Activated naive CD8-positive, alpha-beta T cell treated with anti-CD3 and anti-CD28 coated beads, Interleukin-2, amount 10 ng/mL, durations not matched to agents 7 days and 5 days (primary cell): ENCODE results near the gene RAB11FIP4. TPM values are rescaled to one million over a fixed set of nuclear protein-coding genes. Genes with fewer than 3 reads are reported as not detected.

Source experiments
- ATAC-seq: fragments of 150-1000 bp; cut with Tn5 transposase; one replicate; pipeline ENCODE4 v1.10.0; 2021; ENCODE audit warnings: low read depth, moderate library complexity
- POLR2A ChIA-PET: fragments of 350-600 bp; sonication (Branson Sonifier 250); formaldehyde crosslinking; loops from one replicate; lab custom pipeline; 2021; ENCODE audit warnings: antibody characterized with exemption; lab: Charles Lee
- DNase-seq: peaks from one replicate; pipeline ENCODE4 v3.0.0; 2021
- H3K27ac Mint-ChIP-seq: one replicate; pipeline ENCODE4 v1.8.0; 2022; ENCODE audit warnings: mild to moderate bottlenecking, mixed read lengths
- H3K27me3 Mint-ChIP-seq: one replicate; pipeline ENCODE4 v1.8.0; 2022; ENCODE audit warnings: mild to moderate bottlenecking, moderate library complexity, mixed read lengths
- H3K36me3 Mint-ChIP-seq: one replicate; pipeline ENCODE4 v1.8.0; 2021; ENCODE audit warnings: mild to moderate bottlenecking, mixed read lengths
- H3K4me1 Mint-ChIP-seq: one replicate; pipeline ENCODE4 v1.8.0; 2021; ENCODE audit warnings: mixed read lengths
- H3K4me3 Mint-ChIP-seq: one replicate; pipeline ENCODE4 v1.8.0; 2022; ENCODE audit warnings: mild to moderate bottlenecking, moderate library complexity, mixed read lengths
- H3K9me3 Mint-ChIP-seq: one replicate; pipeline ENCODE4 v1.8.0; 2021; ENCODE audit warnings: mixed read lengths
- total RNA-seq, 2 experiments: library from RNA; stranded (reverse); gene quantifications; one replicate each; pipeline ENCODE4 v1.2.3, GENCODE V29; 2021

The RAB11FIP4 gene
- total RNA-seq, 2 experiments from 2014 or later, result 38.5 to 42.0 TPM

- no peaks in the 10 kb centered on the region for H3K27me3 Mint-ChIP-seq
- DNase-seq, result no peak
- POLR2A ChIA-PET, result interaction anchor here (0.5 to 4.4 kb wide), 11 partner anchors 10 to 191 kb away, joined by 3 to 208 read pairs (median 6); partner anchors contain the start of gene EVI2A
- peak overlapping the region; percentile 99 for H3K27ac Mint-ChIP-seq
- no peaks in the 10 kb centered on the region for H3K9me3 Mint-ChIP-seq
- peaks cover 9% of the 10 kb centered on the region for H3K36me3 Mint-ChIP-seq
- no peak for ATAC-seq
- peaks cover 44% of the 10 kb centered on the region for H3K4me1 Mint-ChIP-seq
- H3K4me3 Mint-ChIP-seq, result peak overlapping the region; percentile 89
Observed at GRCh38 chr17:31509805-31510177, 118.3 kb downstream of the RAB11FIP4 start.

GRCh38 chr17:31510308-31511194, 119.1 kb downstream of the RAB11FIP4 start:
- no peaks in the 10 kb centered on the region for H3K27me3 Mint-ChIP-seq
- DNase-seq (peak; percentile 56), ATAC-seq (no peak)
- peaks cover 9% of the 10 kb centered on the region for H3K36me3 Mint-ChIP-seq
- peak overlapping the region; percentile 99 for H3K27ac Mint-ChIP-seq
- no peaks in the 10 kb centered on the region for H3K9me3 Mint-ChIP-seq
- POLR2A ChIA-PET, result interaction anchor here (0.8 to 4.4 kb wide), 7 partner anchors 11 to 192 kb away, joined by 5 to 208 read pairs (median 8); no protein-coding TSS in a partner anchor
- H3K4me1 Mint-ChIP-seq, result peaks cover 40% of the 10 kb centered on the region
- H3K4me3 Mint-ChIP-seq, result peak overlapping the region; percentile 89

- ATAC-seq (no peak), DNase-seq (no peak)
- H3K27ac Mint-ChIP-seq, result peak overlapping the region; percentile 99
- no peak overlapping the region for H3K4me3 Mint-ChIP-seq
- H3K9me3 Mint-ChIP-seq, result no peaks in the 10 kb centered on the region
- peaks cover 9% of the 10 kb centered on the region for H3K36me3 Mint-ChIP-seq
- H3K27me3 Mint-ChIP-seq, result no peaks in the 10 kb centered on the region
- peaks cover 44% of the 10 kb centered on the region for H3K4me1 Mint-ChIP-seq
- POLR2A ChIA-PET, result interaction anchor here (4.4 kb wide), 1 partner anchor 20 kb away, joined by 208 read pairs; no protein-coding TSS in a partner anchor
Observed at GRCh38 chr17:31511195-31511578, 119.7 kb downstream of the RAB11FIP4 start.

GRCh38 chr17:31511580-31511979, 120.1 kb downstream of the RAB11FIP4 start:
- no peaks in the 10 kb centered on the region for H3K27me3 Mint-ChIP-seq
- H3K9me3 Mint-ChIP-seq, result no peaks in the 10 kb centered on the region
- no peak for ATAC-seq
- POLR2A ChIA-PET, result interaction anchor here (4.4 kb wide), 1 partner anchor 21 kb away, joined by 208 read pairs; no protein-coding TSS in a partner anchor
- no peak overlapping the region for H3K27ac Mint-ChIP-seq
- peaks cover 43% of the 10 kb centered on the region for H3K4me1 Mint-ChIP-seq
- no peak overlapping the region for H3K4me3 Mint-ChIP-seq
- DNase-seq, result no peak
- peaks cover 6% of the 10 kb centered on the region for H3K36me3 Mint-ChIP-seq

GRCh38 chr17:31512104-31512740, 120.7 kb downstream of the RAB11FIP4 start:
- POLR2A ChIA-PET, result interaction anchor here (4.4 kb wide), 1 partner anchor 21 kb away, joined by 208 read pairs; no protein-coding TSS in a partner anchor
- no peak for DNase-seq
- Mint-ChIP-seq H3K9me3 (no peaks in the 10 kb centered on the region), H3K27me3 (no peaks in the 10 kb centered on the region), H3K36me3 (peaks cover 5% of the 10 kb centered on the region), H3K27ac (peak overlapping the region; percentile 21), H3K4me1 (peaks cover 41% of the 10 kb centered on the region), H3K4me3 (no peak overlapping the region)
- no peak for ATAC-seq

GRCh38 chr17:31512796-31513195, 121.3 kb downstream of the RAB11FIP4 start:
- Mint-ChIP-seq H3K4me3 (no peak overlapping the region), H3K4me1 (peaks cover 39% of the 10 kb centered on the region), H3K9me3 (no peaks in the 10 kb centered on the region), H3K36me3 (peaks cover 3% of the 10 kb centered on the region), H3K27me3 (no peaks in the 10 kb centered on the region), H3K27ac (no peak overlapping the region)
- no peak for DNase-seq
- no peak for ATAC-seq
- POLR2A ChIA-PET, result no interaction called here

- Mint-ChIP-seq H3K36me3 (peaks cover 3% of the 10 kb centered on the region), H3K27ac (no peak overlapping the region), H3K9me3 (no peaks in the 10 kb centered on the region), H3K4me1 (peaks cover 31% of the 10 kb centered on the region), H3K27me3 (no peaks in the 10 kb centered on the region), H3K4me3 (no peak overlapping the region)
- DNase-seq (no peak), ATAC-seq (no peak)
- POLR2A ChIA-PET, result no interaction called here
Observed at GRCh38 chr17:31513731-31514427, 122.4 kb downstream of the RAB11FIP4 start.

GRCh38 chr17:31515267-31515666, 123.8 kb downstream of the RAB11FIP4 start:
- peaks cover 3% of the 10 kb centered on the region for H3K36me3 Mint-ChIP-seq
- no peak for DNase-seq
- H3K27me3 Mint-ChIP-seq, result no peaks in the 10 kb centered on the region
- ATAC-seq, result no peak
- POLR2A ChIA-PET, result no interaction called here
- H3K9me3 Mint-ChIP-seq, result no peaks in the 10 kb centered on the region
- no peak overlapping the region for H3K27ac Mint-ChIP-seq
- H3K4me3 Mint-ChIP-seq, result no peak overlapping the region
- H3K4me1 Mint-ChIP-seq, result peaks cover 18% of the 10 kb centered on the region

- ATAC-seq (no peak), DNase-seq (no peak)
- Mint-ChIP-seq H3K27me3 (no peaks in the 10 kb centered on the region), H3K36me3 (peaks cover 5% of the 10 kb centered on the region), H3K27ac (no peak overlapping the region), H3K4me1 (peaks cover 9% of the 10 kb centered on the region), H3K9me3 (no peaks in the 10 kb centered on the region), H3K4me3 (no peak overlapping the region)
- POLR2A ChIA-PET, result interaction anchor here (0.7 kb wide), 1 partner anchor 26 kb away, joined by 4 read pairs; no protein-coding TSS in a partner anchor
Observed at GRCh38 chr17:31517524-31517923, 126.0 kb downstream of the RAB11FIP4 start.

GRCh38 chr17:31518478-31518877, 127.0 kb downstream of the RAB11FIP4 start:
- peaks cover 8% of the 10 kb centered on the region for H3K36me3 Mint-ChIP-seq
- DNase-seq, result no peak
- no peak for ATAC-seq
- no peak overlapping the region for H3K4me3 Mint-ChIP-seq
- POLR2A ChIA-PET, result interaction anchor here (0.7 kb wide), 1 partner anchor 27 kb away, joined by 4 read pairs; no protein-coding TSS in a partner anchor
- H3K9me3 Mint-ChIP-seq, result no peaks in the 10 kb centered on the region
- H3K27me3 Mint-ChIP-seq, result no peaks in the 10 kb centered on the region
- peaks cover 6% of the 10 kb centered on the region for H3K4me1 Mint-ChIP-seq
- no peak overlapping the region for H3K27ac Mint-ChIP-seq

GRCh38 chr17:31521632-31522283, 130.3 kb downstream of the RAB11FIP4 start:
- H3K27ac Mint-ChIP-seq, result no peak overlapping the region

GRCh38 chr17:31522284-31522931, 130.9 kb downstream of the RAB11FIP4 start:
- H3K36me3 Mint-ChIP-seq, result peaks cover 18% of the 10 kb centered on the region
- no peak overlapping the region for H3K4me3 Mint-ChIP-seq
- H3K9me3 Mint-ChIP-seq, result no peaks in the 10 kb centered on the region
- H3K27ac Mint-ChIP-seq, result no peak overlapping the region
- no peak for ATAC-seq
- no peak for DNase-seq
- POLR2A ChIA-PET, result no interaction called here
- no peaks in the 10 kb centered on the region for H3K4me1 Mint-ChIP-seq
- H3K27me3 Mint-ChIP-seq, result no peaks in the 10 kb centered on the region

More at GRCh38 chr17:31521632-31522283, 130.3 kb downstream of the RAB11FIP4 start:
- no peaks in the 10 kb centered on the region for H3K4me1 Mint-ChIP-seq
- H3K27me3 Mint-ChIP-seq, result no peaks in the 10 kb centered on the region
- H3K4me3 Mint-ChIP-seq, result no peak overlapping the region
- H3K36me3 Mint-ChIP-seq, result peaks cover 18% of the 10 kb centered on the region
- ATAC-seq (no peak), DNase-seq (no peak)
- POLR2A ChIA-PET, result no interaction called here
- H3K9me3 Mint-ChIP-seq, result no peaks in the 10 kb centered on the region
